Right lobe of liver (tissue), 6 donors: ENCODE results near the gene GSTM4. TPM values are rescaled to one million over a fixed set of nuclear protein-coding genes. Genes with fewer than 3 reads are reported as not detected.
"Not testable (repeated sequence)": the region's sequence is repeated elsewhere in the genome, so short reads cannot be mapped to it uniquely, and the experiment has no call there.

Experiments used
- ATAC-seq, 4 donors: fragments of 200-7000 bp; cut with Tn5 transposase; one replicate each; pipeline ENCODE4 v1.9.1; 2020; ENCODE audit warnings: mild to moderate bottlenecking in 4 of 4, moderate library complexity in 4 of 4
- DNase-seq, 3 donors: peaks; one replicate each; pipeline ENCODE4 v3.0.0-alpha.2; 2020
- H3K27ac ChIP-seq, 3 donors: fragments of 200-600 bp; one replicate each; pipeline ENCODE4 v1.8.0; 2022
- H3K27me3 ChIP-seq, 2 donors: fragments of 200-600 bp; one replicate each; pipeline ENCODE4 v1.8.0; 2022
- H3K36me3 ChIP-seq, 4 donors: fragments of 200-600 bp; sonication (generic) in 1 of 4; one replicate each; pipeline versions ENCODE4 v1.5.1 to v1.8.0; 2017 to 2022; ENCODE audit warnings: control low read depth in 1 of 4
- H3K4me1 ChIP-seq, 4 donors: fragments of 200-600 bp; sonication (generic) in 1 of 4; one replicate each; pipeline versions ENCODE4 v1.5.1 to v1.8.0; 2017 to 2022; ENCODE audit warnings: control low read depth in 1 of 4
- H3K4me3 ChIP-seq, 3 donors: fragments of 200-600 bp; one replicate each; pipeline ENCODE4 v1.8.0; 2022
- H3K9me3 ChIP-seq, 4 donors: fragments of 200-600 bp; sonication (generic) in 1 of 4; one replicate each; pipeline versions ENCODE4 v1.5.1 to v1.8.0; 2017 to 2022; ENCODE audit warnings: control low read depth in 1 of 4
- CTCF ChIP-seq, 4 donors: fragments of 200-600 bp in 3 of 4; fragments of 450-650 bp in 1 of 4; IDR thresholded peaks; one replicate each; pipeline versions ENCODE4 v1.5.1 to v1.8.0; 2016 to 2022; ENCODE audit warnings: antibody characterized with exemption in 4 of 4, mild to moderate bottlenecking in 2 of 4
- POLR2A ChIP-seq: fragments of 450-650 bp; IDR thresholded peaks from one replicate; pipeline ENCODE4 v1.6.1; 2017; ENCODE audit warnings: antibody characterized with exemption, mild to moderate bottlenecking
- WGBS: methylation state at CpG from one replicate; pipeline ENCODE4 v1.1.6; 2018; ENCODE audit warnings: low coverage, low lambda C conversion rate; ENCODE audit not compliant: insufficient coverage; ENCODE audit errors: missing lambda C conversion rate; 5-methylcytosine and 5-hydroxymethylcytosine counted together
- intact Hi-C, 2 donors: fragments of 100-400 bp; cut with DNase I; formaldehyde crosslinking; loops; one replicate each; pipeline versions ENCODE4 v1.11.2 to v1.14.1; 2022
- total RNA-seq, 6 experiments: library from RNA; depleted of rRNA in 2 of 6; stranded (reverse); fragments of >200 nt in 2 of 6; fragmentation: NEBNext Ultra II Directional in 3 of 6; extraction: Animal tissue kit (Norgen Biotek cat#: 25700) in 3 of 6; gene quantifications; one replicate each; pipeline versions ENCODE4 v1.1.0 to v1.2.4, GENCODE V29; 2016 to 2023
- donor health status: DM: no; HTN: yes; CAD: no.
- donor health status: DM: no; HTN: no; CAD: no.
- donor health status: DM: no; HTN: no; CAD: no.
- donor health status: DM: no; HTN: yes; CAD: no.
- donor health status: DM: no; HTN: yes; CAD: no.

GSTM4 gene
- total RNA-seq, 6 experiments from 2014 or later: 18.5 to 32.1 (median 23.8) TPM

GRCh38 chr1:109659997-109660690, 4.2 kb downstream of the GSTM4 start:
- intact Hi-C loops: no loop called here
- 78% methylated on average over 3 of the region's 5 CpGs for WGBS
- no peak for ATAC-seq
- DNase-seq: no peak
- H3K27ac ChIP-seq: no peak overlapping the region
- TF ChIP-seq CTCF (IDR thresholded peaks at IDR 0.05): no peak
- no peak for TF ChIP-seq POLR2A
- H3K4me3 ChIP-seq: no peak overlapping the region
- H3K9me3 ChIP-seq: no peaks in the 10 kb centered on the region
- no peaks in the 10 kb centered on the region for H3K36me3 ChIP-seq
- H3K27me3 ChIP-seq: no peaks in the 10 kb centered on the region
- peaks cover 0 to 4% (median 0%) of the 10 kb centered on the region in 4 donors for H3K4me1 ChIP-seq

GRCh38 chr1:109660691-109661026, 4.8 kb downstream of the GSTM4 start:
- WGBS: 78% methylated on average over 2 of the region's 4 CpGs
- H3K9me3 ChIP-seq, H3K27ac ChIP-seq, intact Hi-C loops, H3K4me1 ChIP-seq, H3K36me3 ChIP-seq, H3K4me3 ChIP-seq, DNase-seq, H3K27me3 ChIP-seq, ATAC-seq: not testable (repeated sequence)

- Histone ChIP-seq H3K9me3 (no peaks in the 10 kb centered on the region), H3K4me3 (no peak overlapping the region), H3K27ac (no peak overlapping the region), H3K4me1 (no peaks in the 10 kb centered on the region), H3K27me3 (no peaks in the 10 kb centered on the region), H3K36me3 (no peaks in the 10 kb centered on the region)
- no CpG with 5 or more reads among the region's 2 CpGs for WGBS
- ATAC-seq: no peak
- TF ChIP-seq CTCF (IDR thresholded peaks at IDR 0.05): no peak
- TF ChIP-seq POLR2A: no peak
- intact Hi-C loops: no loop called here
- DNase-seq: no peak
These were observed 5.5 kb downstream of the GSTM4 start for GRCh38 chr1:109661391-109661790.

GRCh38 chr1:109664671-109665070, 8.8 kb downstream of the GSTM4 start:
- ATAC-seq (no peak), DNase-seq (no peak)
- H3K4me3 ChIP-seq: no peak overlapping the region
- no peaks in the 10 kb centered on the region for H3K9me3 ChIP-seq
- TF ChIP-seq POLR2A (no peak), CTCF (IDR thresholded peaks at IDR 0.05) (no peak)
- intact Hi-C loops: no loop called here
- H3K4me1 ChIP-seq: no peaks in the 10 kb centered on the region
- no peak overlapping the region for H3K27ac ChIP-seq
- no peaks in the 10 kb centered on the region for H3K27me3 ChIP-seq
- WGBS: 69% methylated on average over 1 of the region's 1 CpG
- H3K36me3 ChIP-seq: no peaks in the 10 kb centered on the region

- Histone ChIP-seq H3K4me1 (no peaks in the 10 kb centered on the region), H3K27ac (no peak within 1 kb of the TSS), H3K36me3 (no peaks in the 10 kb centered on the region), H3K9me3 (no peaks in the 10 kb centered on the region), H3K27me3 (no peaks in the 10 kb centered on the region), H3K4me3 (peak within 1 kb of the TSS; percentile 28 to 31 (median 28))
- 33% methylated on average over 14 of the region's 22 CpGs for WGBS
- intact Hi-C loops: no loop called here
- ATAC-seq: peak; percentile 97 to 100 (median 99)
- TF ChIP-seq POLR2A (no peak), CTCF (IDR thresholded peaks at IDR 0.05) (no peak)
- DNase-seq: peak; percentile 76 to 86 (median 84)
These were observed 11.7 kb downstream of the GSTM4 start, which contains the start of gene GSTM2 for GRCh38 chr1:109667452-109668122. TSS of gene GSTM2 (plus strand) at chr1:109668057. CDS start at chr1:109668116, 59 bp downstream.
